Stimulated activated CD4-positive, alpha-beta T cell treated with anti-CD3 and anti-CD28 coated beads, Interleukin-12 subunit alpha, Interleukin-12 subunit beta, amount 100 ng/mL, for 4 hours (primary cell): Measurements from ENCODE around the gene BRI3.

Experiments used
- DNase-seq: peaks from one replicate; pipeline ENCODE4 v3.0.0-alpha.2; 2020

The BRI3 gene

DNA sequence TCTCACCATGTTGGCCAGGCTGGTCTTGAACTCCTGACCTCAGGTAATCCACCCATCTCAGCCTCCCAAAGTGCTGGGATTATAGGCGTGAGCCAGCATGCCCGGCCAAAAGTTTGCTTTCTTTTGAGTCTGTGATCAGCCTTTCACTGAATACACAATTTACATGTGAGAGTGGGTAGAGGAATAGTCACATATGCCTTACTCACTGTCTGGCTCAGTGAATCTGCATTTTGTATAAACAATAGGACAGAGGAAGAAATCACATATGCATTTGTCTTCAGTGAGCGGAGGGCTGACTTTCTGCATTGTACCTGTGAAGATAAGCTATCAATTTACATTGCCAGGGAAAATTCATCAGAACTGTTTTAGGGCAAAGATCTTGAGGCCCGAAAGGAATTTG lies 27.0 kb upstream of the BRI3 start:
- no peak for DNase-seq

GRCh38 chr7:98254951-98255610 lies 26.4 kb upstream of the BRI3 start:
- no peak for DNase-seq

GRCh38 chr7:98256431-98256830 lies 25.1 kb upstream of the BRI3 start:
- no peak for DNase-seq

DNA sequence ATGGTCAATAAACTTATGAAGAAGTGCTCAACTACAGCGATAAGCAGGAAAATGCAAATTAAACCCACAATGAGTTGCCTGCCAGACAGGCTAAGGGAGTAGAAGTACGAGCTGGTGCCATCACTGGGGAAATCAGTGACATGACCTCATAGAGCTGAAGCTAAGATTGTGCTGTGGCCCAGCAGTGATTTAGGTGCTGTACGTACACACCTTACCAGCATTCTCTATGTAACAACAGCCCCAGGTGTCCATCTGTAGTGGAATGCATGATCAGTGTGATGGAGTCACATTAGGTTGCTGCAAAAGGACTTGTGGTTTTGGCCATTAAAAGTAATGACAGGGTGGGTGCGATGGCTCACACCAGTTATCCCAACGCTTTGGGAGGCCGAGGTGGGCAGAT lies 23.8 kb upstream of the BRI3 start:
- DNase-seq = no peak

DNA sequence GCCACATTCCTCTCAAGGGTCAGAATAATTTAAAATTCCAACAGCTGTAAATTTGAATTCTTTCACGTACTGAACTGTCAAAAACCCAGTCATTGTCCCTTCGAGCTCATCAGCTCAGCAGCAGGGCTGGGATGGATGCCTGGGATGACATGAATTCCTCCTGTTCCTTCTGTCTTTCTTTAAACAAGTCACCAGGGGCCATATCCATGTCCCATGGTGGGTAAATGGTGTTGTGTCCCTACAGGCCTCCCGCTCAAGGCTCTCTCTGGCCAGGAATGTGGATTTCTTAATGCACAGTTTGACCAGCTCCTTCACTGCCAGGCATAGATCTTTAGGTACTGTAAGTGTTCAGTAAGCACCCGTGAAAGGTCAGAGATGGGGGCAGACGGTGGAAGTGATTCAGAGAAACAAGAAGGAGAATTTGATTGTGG lies 15.6 kb upstream of the BRI3 start:
- no peak for DNase-seq

- no peak for DNase-seq
Observed at GRCh38 chr7:98266840-98267239, 14.6 kb upstream of the BRI3 start.

- DNase-seq = no peak
Observed at GRCh38 chr7:98267303-98267702, 14.2 kb upstream of the BRI3 start.

GRCh38 chr7:98276241-98276761 lies 5.2 kb upstream of the BRI3 start:
- no peak for DNase-seq

DNA sequence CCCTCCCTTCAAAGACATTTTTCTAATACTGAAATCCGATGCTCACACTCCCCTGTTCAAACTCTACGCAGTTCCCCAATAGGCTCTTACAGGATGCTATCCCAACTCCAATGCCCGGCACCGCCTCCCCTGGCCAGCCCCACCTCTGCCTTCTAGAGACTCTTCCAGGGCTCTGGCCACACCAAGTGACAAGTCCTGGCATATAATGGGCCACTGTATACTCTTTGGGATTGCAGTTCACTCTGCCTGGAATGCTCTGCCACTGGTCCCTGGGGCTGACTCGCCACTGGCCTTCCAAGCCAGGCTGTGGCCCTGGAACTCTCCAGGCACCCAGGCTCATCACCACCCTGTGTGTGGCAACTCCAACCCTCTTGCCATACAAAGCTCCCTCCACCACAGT lies 3.1 kb upstream of the BRI3 start:
- no peak for DNase-seq

GRCh38 chr7:98278936-98279335 lies 2.5 kb upstream of the BRI3 start:
- no peak for DNase-seq

DNA sequence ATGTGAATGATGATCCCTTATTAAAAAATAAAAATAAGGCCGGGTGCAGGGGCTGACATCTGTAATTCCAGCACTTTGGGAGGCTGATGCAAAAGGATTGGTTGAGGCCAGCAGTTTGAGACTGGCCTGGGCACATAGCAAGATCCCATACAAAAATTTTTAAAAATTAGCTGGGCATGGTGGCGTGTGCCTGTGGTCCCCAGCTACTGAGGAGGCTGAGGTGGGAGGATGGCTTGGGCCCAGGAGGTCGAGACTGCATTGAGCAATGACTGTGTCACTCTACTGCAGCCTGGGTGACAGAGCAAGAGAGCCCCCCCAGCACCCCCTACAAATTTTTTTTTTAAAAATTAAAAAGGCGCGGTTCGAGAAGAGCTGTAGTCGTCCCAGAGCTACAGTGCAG lies 1.2 kb upstream of the BRI3 start:
- DNase-seq = no peak

- DNase-seq = peak; percentile 45
Observed at GRCh38 chr7:98281757-98282606, 496 bp downstream of the BRI3 start.

- no peak for DNase-seq
Observed at GRCh38 chr7:98282703-98283102, 1.2 kb downstream of the BRI3 start.

GRCh38 chr7:98283127-98283886 lies 1.8 kb downstream of the BRI3 start:
- no peak for DNase-seq

DNA sequence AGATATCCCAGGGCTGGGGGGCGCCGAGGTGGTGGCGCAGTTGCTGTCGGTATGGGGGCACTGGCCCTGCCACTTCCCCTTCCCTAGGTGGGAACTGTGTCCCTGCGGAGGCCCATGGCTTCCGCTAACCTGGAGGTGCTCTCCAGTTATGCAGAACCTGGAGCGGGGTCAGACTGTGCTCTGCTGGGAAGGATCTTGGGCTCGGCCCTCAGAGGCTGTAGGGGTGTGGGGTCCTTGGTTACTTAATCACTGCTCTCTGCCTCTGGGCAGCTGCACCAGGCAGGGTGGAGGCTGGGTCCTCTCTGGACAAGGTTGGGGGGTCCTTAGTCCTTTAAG lies 2.4 kb downstream of the BRI3 start:
- no peak for DNase-seq

- DNase-seq = no peak
Observed at GRCh38 chr7:98284335-98285036, 3.0 kb downstream of the BRI3 start.

DNA sequence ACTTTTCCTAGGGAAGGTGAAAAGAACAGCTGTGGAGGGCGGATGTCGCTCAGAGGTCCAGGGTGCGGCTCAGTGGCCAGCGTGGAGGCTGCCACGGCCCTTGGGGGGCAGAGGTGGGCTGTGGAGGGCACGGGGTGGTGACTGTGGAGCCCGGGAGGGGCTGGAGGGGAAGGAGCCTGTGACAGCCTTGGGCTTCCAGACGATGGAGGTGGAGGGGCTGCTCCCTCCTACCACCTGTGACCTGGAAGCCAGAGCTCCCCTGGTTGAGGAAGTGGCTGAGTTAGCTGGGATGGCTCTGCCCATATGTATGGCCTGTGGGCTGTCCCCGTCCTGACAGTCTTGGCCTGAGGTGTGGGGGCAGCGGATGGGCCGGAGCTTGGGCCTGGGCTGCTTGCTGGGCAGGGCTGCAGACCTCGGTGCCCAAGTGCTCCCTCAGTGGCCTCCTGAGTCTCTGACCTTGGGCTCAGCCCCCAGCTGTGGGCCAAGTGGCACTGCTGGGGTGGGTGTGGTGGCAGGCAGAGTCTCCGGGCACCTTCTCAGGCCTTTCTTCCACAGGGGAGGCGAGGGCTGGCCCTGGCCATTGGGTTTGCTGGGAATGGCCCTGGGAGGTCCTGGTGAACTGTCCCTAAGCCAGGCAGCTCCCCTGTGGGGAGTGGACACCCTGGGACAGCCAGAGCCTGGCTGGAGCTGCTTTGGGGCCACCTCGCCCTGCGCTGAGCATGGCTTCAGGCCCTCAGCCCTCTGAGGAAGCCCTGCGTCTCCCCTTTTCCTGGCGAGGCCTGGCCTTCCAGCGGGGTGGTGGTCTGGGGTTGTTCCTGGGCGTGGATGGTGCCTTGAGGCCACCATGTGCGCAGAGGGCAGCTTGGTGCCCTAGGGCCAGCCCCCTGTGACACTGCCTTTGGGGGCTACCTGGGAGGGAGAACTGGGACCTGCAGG lies 3.9 kb downstream of the BRI3 start:
- DNase-seq = no peak

- DNase-seq = no peak
Observed at GRCh38 chr7:98286093-98286539, 4.6 kb downstream of the BRI3 start.

DNA sequence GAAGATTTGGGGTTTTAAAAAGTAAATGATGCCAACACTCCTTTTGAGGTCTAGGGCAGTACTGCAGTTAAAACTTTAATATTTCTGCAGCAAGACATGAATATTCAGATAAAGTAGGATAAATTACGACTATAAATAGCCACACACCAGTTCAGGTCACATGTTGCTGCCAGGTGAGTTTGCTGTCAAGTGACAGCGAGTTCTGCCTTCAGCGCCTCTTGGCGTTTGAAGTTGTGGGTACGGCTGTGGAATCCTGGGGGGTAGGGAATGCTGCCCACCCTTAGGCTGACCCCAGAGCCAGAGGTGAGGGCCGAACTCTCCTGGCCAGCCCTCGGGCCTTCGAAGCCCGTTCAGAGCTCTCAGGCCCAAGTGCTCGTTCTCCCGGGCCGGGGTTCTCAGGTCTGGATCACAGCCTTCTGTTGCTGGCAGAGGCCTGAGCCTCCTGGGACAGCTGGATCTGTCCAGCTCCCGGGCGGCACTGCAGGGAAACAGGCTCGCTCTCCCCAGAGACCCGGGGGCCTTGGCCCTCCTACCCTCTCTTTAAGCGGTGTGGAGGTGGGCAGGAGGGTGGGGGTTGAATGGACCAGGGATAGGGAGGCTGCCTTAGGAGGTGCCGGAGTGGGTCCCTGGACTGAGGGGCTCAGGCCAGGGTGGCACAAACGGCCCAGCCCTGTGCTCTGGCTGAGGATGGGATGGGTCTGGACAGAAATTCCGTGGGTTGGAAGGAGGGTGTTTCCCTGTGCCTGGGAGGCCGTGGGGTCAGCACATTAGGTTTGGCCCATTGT lies 5.4 kb downstream of the BRI3 start:
- no peak for DNase-seq

DNA sequence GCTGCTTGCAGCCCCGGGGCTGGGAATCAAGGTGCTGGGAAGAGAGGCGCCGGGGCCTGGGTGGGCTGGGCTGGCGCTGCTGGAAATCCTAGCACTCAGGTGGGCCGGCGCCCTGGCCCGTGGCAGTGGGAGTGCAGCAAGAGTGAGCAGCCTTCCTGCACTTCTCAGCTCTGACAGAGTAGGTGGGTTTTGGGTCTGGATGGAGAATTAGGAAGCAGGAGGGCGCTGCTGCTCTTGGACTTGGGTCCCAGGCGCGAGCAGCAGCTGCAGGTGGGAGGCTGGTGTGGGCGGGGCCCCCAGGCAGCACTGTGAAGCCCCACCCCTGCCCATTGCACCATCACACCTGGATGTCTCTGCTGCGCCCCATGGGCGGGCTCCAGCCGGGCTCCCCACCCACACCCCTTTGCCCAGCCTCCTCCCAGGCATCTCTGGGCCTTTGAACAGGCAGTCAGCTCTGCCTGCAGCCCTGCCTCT lies 6.0 kb downstream of the BRI3 start:
- DNase-seq = no peak
